Erythroblast (primary cell): ENCODE measurements around the gene PDK4.

ENCODE experiments used
- GATA1 ChIP-seq: IDR thresholded peaks from 2 replicates; pipeline ENCODE4 v1.6.1; 2011; ENCODE audit warnings: low read depth, mild to moderate bottlenecking, control low read depth, low read length, moderate library complexity
- POLR2A ChIP-seq: IDR thresholded peaks from 2 replicates; pipeline ENCODE4 v1.6.1; 2011; ENCODE audit warnings: mild to moderate bottlenecking, low read length

DNA sequence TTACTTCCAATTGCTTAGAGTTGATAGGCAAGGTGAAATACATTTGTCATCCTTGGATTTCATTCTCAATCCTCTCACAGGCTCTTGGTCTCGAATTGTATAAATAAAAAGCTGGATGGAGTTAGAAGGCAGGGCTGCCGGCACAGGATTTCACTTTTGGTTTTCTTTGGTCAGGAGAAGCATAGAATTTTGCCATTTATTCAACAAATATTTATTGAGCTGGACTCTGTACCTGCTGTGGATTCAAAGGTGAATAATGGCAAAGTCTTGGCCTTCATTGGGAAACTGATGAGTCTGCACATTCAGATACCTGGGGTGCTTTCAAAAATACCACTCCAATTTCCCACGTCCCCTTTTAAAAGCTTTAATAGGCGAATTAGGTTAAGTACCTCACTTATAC lies 49.7 kb downstream of the PDK4 start:
- TF ChIP-seq POLR2A (no peak), GATA1 (no peak)
